PFSK-1 (cell line): ENCODE measurements around the gene SHC2.

ENCODE experiments used
- POLR2AphosphoS5 ChIP-seq: IDR thresholded peaks from 2 replicates; pipeline ENCODE4 v1.6.1; 2012; ENCODE audit warnings: low read depth, mild to moderate bottlenecking, control low read depth, low read length, moderate library complexity
- TAF1 ChIP-seq: IDR thresholded peaks from 2 replicates; pipeline ENCODE4 v1.6.1; 2012; ENCODE audit warnings: low read length, control low read depth, borderline replicate concordance; ENCODE audit not compliant: insufficient read depth
- TF ChIP-seq, protein P1 (sequence below), 2 experiments: IDR thresholded peaks; 2 replicates each; pipeline versions ENCODE4 v1.6.1 to v1.8.0; 2011 to 2012; ENCODE audit warnings: low read depth in 2 of 2, low read length in 2 of 2, control low read depth in 1 of 2, inconsistent platforms in 1 of 2, mild to moderate bottlenecking in 1 of 2, moderate library complexity in 1 of 2; ENCODE audit not compliant: insufficient read depth in 1 of 2

DNA sequence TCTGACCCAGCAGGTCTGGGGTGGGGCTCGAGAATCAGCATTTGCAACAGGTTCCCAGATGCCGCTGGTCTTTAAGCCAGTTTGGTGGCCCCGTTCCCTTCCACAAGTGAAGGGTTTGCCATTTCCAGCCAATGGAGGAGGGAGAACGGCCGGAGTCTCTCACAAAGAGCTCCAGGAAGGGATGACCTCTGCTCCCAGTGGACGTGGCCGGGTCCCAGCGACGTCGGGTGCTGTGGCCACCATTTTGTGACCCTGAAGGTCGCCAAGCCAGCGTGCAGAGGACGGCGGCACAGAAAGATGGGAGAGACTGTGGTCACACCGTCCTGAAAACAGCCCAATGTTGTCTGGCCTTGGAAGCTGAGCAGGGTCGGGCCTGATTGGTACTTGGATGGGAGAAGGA, 8.0 kb downstream of the SHC2 start:
- TF ChIP-seq TAF1 (no peak), POLR2AphosphoS5 (no peak)
- TF ChIP-seq, protein P1, sequence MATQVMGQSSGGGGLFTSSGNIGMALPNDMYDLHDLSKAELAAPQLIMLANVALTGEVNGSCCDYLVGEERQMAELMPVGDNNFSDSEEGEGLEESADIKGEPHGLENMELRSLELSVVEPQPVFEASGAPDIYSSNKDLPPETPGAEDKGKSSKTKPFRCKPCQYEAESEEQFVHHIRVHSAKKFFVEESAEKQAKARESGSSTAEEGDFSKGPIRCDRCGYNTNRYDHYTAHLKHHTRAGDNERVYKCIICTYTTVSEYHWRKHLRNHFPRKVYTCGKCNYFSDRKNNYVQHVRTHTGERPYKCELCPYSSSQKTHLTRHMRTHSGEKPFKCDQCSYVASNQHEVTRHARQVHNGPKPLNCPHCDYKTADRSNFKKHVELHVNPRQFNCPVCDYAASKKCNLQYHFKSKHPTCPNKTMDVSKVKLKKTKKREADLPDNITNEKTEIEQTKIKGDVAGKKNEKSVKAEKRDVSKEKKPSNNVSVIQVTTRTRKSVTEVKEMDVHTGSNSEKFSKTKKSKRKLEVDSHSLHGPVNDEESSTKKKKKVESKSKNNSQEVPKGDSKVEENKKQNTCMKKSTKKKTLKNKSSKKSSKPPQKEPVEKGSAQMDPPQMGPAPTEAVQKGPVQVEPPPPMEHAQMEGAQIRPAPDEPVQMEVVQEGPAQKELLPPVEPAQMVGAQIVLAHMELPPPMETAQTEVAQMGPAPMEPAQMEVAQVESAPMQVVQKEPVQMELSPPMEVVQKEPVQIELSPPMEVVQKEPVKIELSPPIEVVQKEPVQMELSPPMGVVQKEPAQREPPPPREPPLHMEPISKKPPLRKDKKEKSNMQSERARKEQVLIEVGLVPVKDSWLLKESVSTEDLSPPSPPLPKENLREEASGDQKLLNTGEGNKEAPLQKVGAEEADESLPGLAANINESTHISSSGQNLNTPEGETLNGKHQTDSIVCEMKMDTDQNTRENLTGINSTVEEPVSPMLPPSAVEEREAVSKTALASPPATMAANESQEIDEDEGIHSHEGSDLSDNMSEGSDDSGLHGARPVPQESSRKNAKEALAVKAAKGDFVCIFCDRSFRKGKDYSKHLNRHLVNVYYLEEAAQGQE (IDR thresholded peaks at IDR 0.05; ENCODE audit: insufficient read depth in 1 of 2, low read depth in 2 of 2, low read length in 2 of 2): no peak
